M059J (cell line): ENCODE measurements around the gene EXOC4. TPM values are rescaled to one million over a fixed set of nuclear protein-coding genes. Genes with fewer than 3 reads are reported as not detected.

Experiments used
- DNase-seq: peaks from one replicate; pipeline ENCODE4 v3.0.0-alpha.2; 2012; ENCODE audit warnings: low read depth
- total RNA-seq: library from RNA; depleted of rRNA; stranded (reverse); fragments of >200 nt; shearing (Covaris generic); gene quantifications from 2 replicates; pipeline ENCODE4 v1.2.3, GENCODE V29; 2014

Gene EXOC4
- total RNA-seq, 1 experiment from 2014 or later = 70.5 TPM

DNA sequence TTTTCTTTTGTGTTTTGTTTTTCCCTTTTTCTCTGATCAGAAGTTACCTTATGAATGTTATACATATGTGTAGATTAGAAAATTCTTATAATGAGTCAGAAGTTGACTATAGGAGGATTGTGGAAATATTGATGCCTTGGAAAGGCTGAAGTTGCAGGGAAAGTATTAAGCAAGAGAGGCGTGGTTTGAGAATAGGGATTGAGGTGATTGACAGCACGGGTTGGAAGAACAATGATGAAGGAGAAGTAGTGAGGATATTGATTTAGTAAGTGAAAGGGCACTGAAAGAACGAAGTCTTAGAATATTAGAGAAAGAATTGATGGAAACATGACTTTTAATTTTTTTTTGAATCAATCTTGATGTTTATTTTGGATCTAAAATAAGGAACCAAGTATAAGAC, 176.0 kb downstream of the EXOC4 start:
- DNase-seq = no peak

DNA sequence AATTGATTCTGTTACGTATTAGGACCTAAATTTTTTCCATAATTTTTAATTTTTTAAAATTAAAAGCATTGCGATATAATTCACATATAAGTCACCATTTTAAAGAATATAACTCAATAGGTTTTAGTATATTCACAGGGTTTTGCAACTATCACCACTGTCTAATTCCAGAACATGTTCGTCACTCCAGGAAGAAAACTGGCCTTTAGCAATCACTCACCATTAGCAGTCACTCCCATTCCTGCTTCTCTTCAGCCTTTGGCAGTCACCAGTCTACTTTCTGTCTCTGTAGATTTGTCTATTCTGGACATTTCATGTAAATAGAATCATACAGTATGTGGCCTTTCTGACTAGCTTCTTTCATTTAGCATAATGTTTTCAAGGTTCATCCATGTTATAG, 176.5 kb downstream of the EXOC4 start:
- no peak for DNase-seq

DNA sequence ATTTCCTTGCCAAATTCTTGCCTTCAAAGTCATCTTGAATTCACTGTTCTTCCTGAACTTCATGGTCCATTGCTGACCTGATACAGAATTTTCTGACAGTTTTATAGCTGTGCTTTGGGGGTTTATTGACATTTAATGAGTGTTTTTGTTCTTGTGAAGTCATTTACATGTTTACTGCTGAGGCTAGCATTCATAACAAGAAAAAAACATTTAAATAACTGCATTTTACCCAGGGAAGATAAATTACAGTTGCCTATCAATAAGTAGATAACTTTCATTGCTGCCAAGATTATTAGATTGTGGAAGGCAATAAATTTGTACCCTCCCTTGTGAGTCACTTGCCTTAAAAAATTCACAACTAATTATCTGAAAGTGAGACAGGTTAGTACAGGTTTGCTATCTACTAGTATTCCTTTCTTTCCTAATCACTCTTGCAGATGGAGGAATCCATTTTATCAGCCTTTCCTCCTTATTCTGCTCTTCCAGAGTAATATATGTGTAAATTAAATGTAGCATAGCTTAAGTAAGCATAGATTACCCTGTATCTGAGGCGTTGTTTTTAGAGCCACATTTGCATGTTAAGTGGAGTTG, 178.4 kb downstream of the EXOC4 start:
- DNase-seq = peak; percentile 46

DNA sequence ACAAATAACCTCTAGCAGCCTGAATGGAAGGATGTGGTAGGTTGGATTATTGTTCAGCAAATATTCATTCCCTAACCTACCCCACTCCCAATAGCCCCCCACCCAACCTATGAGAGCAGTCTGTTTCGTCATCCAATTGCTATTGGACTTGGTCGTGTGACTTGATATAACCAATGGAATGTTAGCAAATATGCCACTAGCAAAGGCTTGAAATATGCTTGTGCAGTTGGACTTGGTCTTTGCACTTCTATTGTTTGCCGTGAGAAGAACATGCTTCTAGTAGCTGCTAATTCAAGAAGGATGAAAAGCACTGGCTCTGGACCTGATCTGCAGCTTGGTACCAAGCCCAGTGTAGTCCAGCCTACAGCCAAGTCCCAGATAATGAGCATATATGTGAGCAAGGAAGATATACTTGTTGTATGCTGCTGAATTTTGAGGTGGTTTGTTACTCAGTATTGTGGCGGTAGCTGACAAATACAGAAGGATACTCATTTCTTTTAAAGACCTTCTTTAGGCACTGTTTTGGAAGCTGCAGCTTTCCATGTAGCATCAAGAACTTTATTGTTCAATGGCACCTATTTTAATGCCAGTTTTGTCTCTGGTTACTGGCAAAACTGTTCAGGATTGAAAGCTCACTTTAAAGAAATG, 180.4 kb downstream of the EXOC4 start:
- DNase-seq = no peak

DNA sequence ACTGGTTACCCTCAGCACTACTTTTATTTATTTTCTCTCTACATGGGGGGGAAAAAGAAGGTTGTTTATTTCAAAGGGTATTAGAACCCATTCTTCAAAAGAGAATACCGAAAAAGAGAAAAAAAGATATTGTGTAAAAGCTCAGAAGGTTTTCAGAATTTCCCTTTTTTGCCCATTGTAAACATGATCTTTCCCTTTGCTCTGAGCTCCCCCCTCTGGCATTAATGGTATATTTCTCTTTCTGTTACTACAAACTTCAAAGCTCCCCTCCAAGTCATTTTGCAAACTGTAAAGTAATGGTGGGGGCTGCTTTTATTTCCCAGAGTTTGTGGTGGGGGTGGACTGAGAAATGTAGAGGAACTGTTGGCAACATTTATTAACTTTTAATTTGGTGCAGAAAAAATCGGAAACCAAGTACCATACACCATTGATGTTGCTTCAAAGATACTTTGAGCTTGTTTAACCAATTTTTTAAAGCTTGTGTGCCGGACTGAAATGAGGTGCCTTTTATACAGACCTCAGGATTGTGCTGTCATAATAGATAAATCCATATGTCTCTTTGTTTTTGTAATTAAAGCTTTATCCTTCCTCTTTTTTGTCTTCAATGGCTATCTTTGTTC, 181.5 kb downstream of the EXOC4 start:
- DNase-seq = peak; percentile 42

DNA sequence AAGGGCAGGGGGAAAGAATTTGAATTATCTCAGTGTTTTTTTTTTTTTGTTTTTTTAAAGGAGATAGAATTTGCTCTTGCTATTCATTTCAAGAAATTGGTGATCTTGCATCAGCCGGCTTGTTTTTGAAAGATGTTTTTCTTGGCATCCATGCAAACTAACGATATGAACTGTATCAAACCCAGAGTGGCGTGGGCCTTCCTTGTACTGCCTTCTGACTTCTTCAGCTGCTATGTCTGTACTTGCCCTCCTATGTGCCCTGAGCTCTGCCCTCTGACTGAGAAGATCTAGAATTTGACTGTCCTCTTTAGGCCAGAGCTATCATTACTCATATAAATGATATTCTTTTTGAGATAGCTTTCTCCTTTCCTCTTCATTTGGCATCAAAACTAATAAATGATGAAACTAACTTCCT, 183.1 kb downstream of the EXOC4 start:
- DNase-seq = peak; percentile 3

DNA sequence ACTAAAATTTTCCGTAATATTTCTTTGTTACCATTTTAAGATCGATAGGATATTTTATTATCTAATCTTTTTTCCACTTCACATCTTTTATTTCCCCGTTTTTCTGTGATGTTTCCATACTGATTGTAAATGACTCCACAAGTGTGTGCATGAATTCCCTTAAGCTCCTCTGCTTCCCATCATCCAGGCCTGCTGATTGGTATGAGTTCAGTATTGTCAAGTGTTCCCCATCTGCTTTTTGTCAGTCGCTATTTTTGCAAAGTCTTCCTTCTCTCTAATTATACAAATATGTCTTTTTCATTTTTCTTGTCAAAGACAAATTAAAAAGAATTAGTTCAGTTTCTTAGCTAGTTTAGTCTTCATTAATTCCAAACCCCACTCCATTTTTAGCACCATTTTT, 184.7 kb downstream of the EXOC4 start:
- no peak for DNase-seq

DNA sequence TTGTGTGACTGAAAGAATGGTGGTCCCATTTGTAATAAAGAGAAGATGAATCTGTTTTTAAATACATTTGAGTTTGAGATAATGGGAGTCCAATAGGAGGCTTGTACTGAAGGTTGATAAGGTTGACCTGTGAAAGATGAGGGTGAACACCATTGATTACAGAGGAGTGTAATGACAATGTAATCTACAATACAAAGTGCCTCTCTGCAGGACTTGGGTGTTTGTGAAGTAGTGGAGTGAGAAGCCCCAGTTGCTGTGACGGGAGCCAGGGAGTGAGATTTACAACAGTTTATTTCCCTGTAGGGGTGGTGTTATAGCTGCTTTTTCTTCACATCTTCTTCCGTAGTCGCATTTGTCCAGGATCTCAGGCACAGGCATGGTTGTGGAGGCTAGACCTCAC, 189.9 kb downstream of the EXOC4 start:
- DNase-seq = no peak

DNA sequence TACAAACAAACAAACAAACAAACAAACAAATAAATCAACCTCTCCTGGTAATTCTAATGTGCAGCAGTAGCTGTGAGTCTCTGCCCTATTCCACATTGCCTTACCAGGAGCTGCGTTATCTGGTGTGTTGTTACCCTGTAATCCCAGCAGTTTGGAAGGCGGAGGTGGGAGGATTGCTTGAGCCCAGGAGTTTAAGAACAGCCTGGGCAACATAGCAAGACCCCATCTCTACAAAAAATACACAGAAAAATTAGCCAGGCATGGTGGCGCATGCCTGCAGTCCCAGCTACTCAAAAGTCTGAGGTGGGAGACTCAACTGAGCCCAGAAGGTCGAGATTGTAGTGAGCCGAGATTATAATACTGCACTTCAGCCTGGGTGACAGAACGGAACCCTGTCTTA, 192.7 kb downstream of the EXOC4 start:
- DNase-seq = no peak

DNA sequence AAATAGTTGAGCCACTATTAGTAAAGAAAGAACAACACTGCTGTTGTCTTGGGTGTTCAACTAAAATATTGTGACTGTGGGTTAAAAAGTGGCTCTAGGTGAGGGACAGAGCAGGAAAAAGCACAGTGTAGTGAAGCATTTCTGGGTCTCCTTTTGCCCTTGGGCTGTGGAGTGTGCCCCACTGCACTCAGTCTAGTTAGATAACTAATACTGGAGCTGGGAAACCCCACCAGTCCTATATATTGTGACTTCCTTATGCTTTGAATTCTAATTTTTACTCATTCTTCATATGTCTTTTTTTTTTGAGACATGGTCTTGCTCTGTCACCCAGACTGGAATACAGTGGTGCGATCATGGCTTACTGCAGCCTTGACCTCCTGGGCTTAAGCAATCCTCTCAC, 195.1 kb downstream of the EXOC4 start:
- no peak for DNase-seq

DNA sequence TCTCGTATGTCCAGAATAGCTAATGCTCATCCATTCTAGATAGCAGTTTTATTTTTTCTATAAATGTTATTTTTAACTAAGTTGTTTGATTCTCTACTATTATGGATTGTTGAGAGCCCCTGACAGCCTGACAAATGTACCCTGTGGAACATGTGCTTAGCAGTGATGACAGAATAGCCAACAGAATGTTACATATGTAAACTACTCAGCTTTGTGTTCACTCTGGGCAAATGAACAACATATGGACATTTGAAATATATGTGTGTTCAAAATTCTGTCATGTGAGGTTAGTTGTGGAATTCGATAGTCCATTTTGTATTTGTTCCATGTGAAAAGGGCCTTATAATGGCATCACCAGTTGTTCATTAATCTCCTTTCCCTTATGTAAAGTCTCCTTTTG, 199.7 kb downstream of the EXOC4 start:
- DNase-seq = no peak

DNA sequence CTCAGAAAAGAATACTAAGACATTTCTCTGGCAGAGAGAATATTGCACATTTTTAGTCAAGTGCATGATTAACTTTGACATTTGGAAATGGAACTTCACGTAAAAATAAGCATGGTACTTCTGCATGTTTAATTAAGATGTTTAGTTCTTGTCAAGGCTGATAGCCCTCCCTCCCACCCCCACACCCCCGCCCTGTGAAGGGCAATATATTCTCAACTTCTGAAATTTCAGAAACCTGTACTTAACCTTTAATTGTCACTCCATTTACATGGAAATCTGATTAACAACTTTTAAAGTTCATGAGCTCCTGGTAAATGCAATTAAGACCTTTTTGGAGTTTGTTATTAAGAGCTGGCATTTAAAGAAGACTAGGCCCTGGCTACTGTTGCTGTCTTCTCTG, 205.8 kb downstream of the EXOC4 start:
- DNase-seq = no peak

DNA sequence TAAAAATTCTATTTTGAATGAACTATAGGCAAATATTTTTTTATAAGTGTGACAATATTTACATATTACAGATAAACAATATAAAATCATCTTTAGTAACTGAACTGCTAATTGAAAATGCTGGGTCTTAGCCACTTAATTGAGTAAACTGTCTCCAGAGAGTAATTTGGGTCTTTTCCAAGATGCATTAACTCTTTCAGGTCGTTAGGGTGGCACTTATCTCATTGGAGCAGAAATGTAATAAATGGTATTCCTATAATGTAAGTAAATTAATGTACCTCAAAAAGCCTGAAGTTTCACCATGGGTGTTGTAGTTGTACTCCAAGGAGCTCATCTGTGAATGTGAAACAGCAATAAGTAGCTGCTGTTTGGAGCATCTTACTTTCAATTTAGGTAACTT, 208.5 kb downstream of the EXOC4 start:
- DNase-seq = no peak

DNA sequence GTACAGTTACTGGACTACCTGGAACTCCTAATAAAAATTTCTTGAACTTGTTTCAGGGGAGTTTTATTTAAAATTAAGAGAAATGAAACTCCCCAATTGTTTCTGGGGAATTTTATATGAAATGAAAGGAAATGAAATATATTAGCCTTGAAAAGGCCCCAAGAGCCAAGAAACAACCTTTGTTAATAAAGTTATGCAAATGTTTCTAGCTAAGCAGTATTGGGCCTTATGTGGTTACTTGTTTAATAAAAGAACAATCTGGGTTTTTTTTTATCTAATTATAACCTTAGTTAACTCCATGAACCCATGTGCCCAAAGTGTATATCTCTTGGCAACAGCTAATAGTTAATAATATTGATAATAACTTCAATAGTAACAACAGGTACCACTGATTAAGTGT, 222.8 kb downstream of the EXOC4 start:
- DNase-seq = no peak

DNA sequence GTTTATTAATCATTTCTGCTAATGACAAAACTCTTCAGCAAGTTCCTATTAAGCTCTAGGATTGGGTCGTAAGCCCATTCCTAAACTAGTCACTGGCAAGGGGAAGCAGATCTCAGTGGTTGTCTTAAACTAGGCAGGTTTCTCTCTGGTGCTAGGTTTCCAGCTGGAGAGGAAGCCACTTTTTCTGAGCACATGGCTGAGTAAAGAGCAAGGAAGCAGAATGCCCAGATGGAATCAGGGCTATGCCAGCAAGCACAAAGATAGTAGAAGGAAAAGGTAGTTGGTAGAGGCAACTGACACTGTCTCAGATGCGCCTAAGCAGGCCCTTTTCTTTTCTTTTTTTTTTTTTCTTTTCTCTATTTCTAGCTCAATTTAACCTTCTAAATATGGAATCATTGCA, 224.9 kb downstream of the EXOC4 start:
- DNase-seq = no peak

DNA sequence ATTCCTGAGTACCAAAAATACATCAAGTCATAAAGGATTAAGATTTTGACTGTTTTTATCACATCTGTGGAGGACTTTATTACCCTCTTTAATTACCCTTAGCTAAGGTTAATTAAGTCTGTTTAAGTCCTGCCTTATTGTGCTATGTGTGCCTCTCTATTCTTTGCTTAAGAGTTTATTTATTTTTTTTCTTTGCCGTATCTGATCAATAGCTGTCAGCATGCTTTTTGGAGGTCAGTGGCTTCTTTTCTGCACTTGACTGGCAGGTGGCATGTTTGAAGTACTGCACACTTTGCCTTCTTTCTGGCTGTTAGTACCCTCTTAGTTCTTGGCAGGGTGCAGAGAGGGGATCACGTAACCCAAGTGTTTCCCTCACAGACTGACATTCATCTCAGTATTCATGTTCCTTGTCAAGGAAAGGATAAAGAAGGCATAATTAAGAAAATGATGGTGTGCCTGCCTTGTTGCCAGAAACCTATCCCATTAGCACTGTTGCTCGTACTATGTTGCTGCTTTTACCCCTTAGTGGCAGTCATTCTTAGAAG, 225.8 kb downstream of the EXOC4 start:
- no peak for DNase-seq

DNA sequence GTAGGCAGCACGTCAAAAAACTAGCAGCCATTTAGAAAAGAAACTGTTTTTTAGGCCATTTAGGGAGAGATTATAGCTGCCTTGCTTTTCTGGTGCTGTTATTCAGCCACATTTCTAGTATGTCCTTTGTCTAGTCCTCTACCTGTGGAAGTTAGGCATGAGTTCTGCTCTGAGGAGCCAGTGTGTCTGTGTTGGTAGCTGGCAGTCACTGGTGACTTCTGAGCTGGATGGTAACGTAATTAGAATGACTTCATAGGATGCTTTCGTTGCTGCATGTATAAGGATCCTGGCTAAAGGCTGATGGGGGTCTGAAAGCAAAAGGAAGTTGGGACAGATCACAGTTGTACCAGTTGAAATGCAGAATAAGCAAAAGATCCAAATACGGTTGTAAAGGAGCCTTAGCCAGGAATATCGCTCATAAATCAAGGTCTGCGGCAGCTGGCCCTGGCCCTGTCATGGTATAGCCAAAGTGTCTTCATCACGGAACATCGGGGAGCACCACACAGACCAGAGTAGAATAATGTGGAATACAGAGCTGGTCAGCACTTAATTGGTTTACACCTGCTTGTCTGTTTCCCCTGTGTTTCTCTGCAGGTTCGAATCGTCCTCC, 226.7 kb downstream of the EXOC4 start:
- no peak for DNase-seq

DNA sequence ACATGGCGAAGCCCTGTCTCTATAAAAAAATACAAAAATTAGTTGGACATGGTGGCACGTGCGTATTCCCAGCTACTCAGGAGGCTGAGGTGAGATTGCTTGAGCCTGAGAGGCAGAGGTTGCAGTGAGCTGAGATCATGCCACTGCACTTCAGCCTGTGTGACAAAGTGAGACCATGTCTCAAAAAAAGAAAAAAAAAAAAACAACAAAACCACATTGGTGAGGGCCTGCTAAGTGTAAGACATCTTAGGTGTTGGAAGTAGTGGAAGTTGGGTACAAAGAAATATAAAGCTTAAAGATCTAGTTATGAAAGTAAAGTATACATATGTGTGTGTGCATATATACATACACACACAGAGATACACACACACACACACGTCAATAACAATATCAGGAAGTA, 228.0 kb downstream of the EXOC4 start:
- DNase-seq = no peak

DNA sequence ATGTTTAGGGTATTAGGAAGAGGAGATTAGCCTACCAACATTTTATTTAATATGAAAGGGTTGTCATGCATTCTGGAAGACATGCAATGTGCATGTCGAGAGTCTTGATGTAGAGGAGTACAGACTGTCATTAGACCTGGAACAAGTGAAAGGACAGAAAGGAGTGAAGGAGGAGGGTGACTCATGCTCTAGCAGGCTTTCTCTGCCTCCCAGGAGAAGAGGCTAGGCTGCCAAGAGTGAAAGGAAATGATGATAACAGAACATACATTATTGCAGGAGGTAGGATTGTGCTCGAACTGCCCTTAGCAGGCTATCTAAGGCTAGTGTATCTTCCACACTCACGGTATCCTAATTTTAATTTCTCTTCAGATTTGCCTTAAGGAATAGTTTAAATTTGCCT, 228.8 kb downstream of the EXOC4 start:
- peak; percentile 77 for DNase-seq

DNA sequence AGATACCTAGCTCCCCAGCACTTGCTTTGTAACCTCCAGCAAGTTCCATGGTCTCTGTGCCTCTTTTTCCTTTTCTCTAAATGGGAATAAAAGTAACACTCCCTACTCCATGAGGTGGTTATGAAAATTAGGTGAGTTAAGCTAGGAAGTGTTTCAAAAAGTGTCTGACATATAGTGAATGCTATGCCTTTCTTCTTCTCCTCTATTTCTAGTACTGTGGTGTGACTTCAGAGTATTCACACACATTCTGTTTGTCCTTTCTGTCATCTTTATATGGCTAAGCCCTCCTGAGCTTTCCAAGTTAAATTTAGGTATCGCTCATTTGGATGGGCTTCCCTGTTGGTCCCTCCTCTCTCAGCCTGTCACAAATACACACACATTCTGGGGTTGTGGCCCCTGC, 229.7 kb downstream of the EXOC4 start:
- DNase-seq = no peak

DNA sequence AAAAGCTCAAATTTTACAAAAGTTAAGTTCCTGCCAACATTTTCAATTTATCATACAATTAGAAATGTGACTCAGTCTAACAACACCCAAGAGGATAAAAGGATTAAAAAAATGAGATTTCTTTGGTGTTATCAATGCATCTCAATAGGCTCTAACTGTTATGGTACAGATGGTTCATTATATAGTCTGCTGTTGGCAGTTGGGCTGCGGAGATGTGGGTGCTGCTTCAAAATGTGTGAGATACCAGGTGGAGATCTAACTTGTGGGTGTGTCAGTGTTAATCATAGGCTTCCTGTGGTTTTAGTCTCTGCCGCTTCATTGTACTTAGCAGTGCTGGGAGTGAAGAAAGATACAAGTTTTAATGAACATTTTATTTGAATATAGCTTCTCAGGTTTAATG, 231.2 kb downstream of the EXOC4 start:
- peak; percentile 15 for DNase-seq

DNA sequence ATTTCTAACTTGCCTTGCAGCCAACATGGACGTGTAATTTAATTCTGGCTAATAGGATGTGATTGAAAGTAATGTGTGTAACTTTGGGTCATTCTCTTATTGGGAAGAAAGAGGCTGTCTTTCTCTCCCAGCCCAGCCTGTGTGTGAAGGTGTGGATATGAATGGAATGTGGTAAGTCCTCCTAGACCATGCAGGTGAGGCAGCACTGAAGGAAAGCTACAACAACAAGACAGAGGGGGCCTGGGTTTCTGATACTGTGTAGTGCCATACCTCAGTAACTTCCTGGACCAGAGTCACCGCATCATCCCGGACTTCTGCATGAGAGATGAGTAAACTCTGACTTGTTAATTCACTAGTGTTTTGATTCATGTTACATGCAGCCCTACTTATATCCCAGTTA, 237.0 kb downstream of the EXOC4 start:
- no peak for DNase-seq

DNA sequence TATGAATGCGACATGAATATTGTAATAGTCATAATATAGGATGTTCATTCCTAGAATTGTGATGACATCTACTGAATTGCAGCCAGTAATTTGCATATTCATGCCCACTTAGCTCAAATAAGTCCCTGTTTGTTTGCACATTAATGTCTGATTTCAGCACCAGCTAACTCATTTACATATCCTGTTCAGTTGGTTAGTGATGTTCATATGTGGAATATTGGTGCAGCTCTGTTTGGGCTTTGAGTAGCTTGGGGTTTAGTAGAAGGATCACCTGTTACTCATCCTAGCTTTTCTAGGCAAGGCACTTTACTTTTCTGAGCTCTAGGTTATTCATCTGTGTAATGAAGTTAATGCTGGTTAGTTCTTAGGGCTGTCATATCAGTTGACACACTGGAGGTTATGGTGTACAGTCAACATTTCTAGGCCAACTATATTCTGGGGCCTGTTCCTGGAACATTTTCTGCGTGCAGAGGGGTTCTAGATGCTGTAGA, 238.4 kb downstream of the EXOC4 start:
- no peak for DNase-seq
